NCI-H526 (cell line): ENCODE measurements around the gene FAM120A.
A peak's percentile ranks its signal among the peaks of the same experiment; 100 is the strongest.

Experiments
- DNase-seq, 2 experiments: peaks; one replicate each; lab custom pipeline; 2025; lab: John Stamatoyannopoulos, UW

The FAM120A gene

GRCh38 chr9:93557366-93558137 lies 106.1 kb downstream of the FAM120A start:
- DNase-seq, result no peak

- DNase-seq, result no peak
Observed at GRCh38 chr9:93558503-93558902, 107.0 kb downstream of the FAM120A start.

DNA sequence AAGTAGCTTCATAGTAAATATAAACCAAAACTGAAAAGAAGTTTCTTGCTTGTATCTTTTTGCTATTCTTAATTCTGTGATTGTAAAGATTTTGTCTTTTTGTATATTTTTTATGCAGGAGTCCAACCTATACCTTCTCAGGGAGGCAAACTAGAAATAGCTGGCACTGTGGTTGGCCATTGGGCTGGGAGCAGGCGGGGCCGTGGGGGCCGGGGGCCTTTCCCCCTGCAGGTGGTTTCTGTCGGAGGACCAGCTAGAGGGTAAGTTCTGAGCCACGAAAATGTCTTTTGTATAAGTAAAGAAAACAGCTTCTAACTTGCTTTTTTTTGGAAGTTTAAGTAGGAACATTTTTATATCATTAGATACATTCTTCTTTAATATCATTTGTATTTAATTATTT lies 109.5 kb downstream of the FAM120A start:
- no peak for DNase-seq

GRCh38 chr9:93562157-93562556 lies 110.7 kb downstream of the FAM120A start:
- no peak for DNase-seq

DNA sequence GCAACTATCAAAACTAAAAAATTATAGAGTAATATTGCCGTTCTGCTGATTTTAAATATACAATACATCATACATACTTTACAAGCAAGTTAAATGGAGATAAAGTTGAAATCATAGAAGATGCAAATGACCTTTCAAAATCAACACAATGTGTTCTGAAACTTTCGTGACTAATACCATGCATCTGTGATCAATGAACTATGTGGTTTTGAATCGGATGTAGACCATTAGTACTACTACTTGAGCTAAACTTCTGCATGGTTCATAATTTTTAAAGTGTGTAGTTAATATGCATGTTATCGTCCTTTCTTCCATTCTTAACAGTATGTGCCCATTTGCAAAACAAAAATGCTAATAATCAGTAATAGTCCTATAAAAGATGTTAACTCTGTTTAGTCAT lies 113.6 kb downstream of the FAM120A start:
- DNase-seq, result no peak

- peak; percentile 72 to 95 for DNase-seq
Observed at GRCh38 chr9:93566408-93567270, 115.2 kb downstream of the FAM120A start.

GRCh38 chr9:93567271-93567959 lies 115.9 kb downstream of the FAM120A start:
- DNase-seq, result no peak

DNA sequence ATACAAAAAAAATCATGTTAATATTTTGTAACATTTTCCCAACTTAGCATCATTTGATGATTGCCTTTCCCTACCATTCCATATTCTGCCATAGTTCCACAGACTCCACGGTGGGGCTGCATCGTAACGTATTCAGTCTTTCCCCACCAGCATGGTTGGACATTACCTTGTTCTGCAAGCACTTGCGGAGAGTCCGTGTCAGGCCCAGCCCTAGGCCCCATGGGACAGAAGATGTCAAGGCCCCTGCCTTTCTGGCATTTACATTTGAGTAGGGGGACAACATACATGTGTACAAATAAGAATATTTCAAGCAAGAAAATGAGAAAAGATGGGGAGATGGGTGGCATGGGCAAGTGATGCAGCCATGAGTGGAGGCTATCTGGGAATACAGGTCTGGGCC lies 116.7 kb downstream of the FAM120A start:
- no peak for DNase-seq

GRCh38 chr9:93569621-93570174 lies 118.2 kb downstream of the FAM120A start:
- DNase-seq, result no peak

DNA sequence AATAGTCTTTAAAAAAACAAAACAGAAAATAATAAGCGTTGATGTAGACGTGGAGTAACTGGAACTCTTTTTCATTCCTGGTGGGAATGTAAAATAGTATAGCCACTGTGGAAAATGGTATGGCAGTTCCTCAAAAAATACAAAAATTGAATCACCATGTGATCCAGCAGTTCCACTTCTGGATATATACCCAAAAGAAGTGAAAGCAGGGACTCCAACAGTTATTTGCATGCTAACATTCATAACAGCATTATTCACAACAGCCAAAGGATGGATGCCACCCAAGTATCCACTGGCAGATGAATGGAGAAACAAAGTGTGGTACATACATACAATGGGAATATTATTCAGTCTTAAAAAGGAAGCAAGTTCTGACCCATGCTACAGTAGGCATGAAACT lies 120.7 kb downstream of the FAM120A start:
- DNase-seq, result no peak

DNA sequence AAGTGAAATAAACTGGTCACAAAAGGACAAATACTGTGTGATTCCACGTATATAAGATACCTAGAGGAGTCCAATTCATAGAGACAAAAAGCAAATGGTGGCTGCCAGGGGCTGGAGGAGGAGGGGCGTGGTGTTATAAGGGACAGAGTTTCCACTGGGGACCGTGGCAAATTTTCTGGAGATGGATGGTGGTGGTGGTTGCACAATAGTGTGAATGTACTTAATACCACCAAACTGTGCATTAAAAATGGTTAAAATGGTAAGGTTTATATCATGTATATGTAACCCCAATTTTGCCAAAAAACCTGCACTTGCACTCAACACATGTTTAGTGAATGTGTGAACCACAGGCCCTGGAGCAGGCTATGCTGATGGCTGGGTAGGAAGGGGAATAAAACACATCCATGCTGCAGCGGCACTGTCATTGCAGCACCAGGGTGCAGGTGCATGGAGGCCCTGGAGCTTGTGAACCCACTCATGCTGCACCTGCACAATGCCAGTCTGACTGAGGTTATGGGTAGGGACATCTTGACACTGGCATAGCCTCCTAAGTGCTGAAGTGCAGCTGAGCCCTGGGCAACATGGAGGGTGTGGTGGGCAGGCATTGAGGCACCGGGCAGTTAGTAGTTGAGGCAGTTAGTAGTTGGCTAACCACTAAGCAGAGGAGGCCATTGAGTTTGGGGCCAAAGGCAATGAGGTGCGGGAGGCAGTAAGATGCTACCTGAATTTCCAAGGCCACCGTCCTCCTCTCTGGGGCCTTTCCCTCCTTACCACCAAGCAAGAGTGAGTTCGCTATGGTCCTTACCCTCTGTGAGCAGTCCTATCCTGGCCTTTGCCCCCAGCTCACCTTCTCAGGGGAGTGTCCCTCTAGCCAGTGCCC lies 121.4 kb downstream of the FAM120A start:
- DNase-seq, result no peak

- no peak for DNase-seq
Observed at GRCh38 chr9:93573516-93573828, 122.0 kb downstream of the FAM120A start.

- DNase-seq, result no peak
Observed at GRCh38 chr9:93574091-93574899, 122.8 kb downstream of the FAM120A start.

- no peak for DNase-seq
Observed at GRCh38 chr9:93574900-93575795, 123.7 kb downstream of the FAM120A start.

DNA sequence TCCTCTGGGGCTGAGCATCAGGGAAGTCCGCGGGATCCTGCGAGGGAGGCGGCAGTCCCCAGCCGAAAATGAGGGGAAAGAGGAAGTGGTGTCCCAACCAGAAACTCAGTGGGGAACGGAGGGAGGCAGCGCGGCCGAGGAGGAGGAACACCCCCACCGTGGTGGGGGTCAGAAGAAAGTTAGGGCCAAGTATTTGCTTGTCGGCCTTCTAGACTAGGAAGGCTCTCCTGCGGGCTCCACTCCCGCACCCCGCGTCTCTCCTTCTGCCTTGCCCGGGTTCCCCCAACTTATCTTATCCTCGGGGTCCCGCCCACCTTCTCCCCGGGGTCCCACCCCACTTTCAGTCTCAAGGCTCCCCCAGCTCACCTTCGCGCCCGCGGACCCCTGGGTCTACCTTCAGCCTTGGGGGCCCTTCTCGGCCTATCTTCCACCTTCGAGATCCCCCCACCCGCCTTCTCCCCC lies 124.3 kb downstream of the FAM120A start:
- peak in 1 of 2 experiments; percentile 52 for DNase-seq

DNA sequence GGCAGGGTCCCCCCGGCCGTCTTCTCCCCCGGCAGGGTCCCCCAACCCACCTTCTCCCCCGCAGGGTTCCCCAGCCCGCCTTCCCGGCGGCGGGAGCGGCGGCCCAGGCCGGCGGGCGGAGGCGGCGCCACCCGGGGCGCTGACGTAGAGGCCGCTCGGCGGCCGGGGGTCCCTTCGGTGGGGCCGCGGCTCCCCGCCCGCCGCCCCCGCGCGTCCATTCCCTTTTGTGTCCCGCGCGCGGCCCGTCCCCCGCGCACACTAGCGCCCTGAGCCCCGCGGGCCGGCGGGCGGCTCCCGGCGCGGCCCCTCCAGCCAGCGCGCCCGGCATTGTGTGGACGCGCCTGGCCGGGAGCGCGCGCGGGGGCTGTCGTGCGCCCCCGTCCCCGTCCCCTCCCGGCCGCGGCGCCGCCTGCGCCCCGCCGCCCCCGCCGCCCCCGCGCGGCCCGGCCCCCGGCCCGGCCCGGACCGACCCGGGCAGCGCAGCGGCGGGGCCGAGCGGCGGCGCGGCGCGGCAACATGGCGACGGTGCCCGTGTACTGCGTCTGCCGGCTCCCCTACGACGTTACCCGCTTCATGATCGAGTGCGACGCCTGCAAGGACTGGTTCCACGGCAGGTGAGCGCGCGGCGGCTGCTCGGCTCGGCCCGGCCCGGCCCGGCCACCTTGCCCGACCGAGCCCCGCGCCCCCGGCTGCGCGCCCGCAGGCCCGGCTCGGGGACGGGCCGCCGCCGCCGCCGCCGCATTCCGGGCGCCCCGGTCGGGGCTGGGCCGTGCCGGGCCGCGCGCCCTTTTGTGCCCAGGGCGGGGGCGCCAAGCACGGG lies 125.0 kb downstream of the FAM120A start, which contains the start of gene PHF2:
TSS of gene PHF2 (plus strand) at position 327 of the 820 bp plus-strand sequence. CDS start at position 517, 190 bp downstream.
- DNase-seq, result peak in 1 of 2 experiments; percentile 38

DNA sequence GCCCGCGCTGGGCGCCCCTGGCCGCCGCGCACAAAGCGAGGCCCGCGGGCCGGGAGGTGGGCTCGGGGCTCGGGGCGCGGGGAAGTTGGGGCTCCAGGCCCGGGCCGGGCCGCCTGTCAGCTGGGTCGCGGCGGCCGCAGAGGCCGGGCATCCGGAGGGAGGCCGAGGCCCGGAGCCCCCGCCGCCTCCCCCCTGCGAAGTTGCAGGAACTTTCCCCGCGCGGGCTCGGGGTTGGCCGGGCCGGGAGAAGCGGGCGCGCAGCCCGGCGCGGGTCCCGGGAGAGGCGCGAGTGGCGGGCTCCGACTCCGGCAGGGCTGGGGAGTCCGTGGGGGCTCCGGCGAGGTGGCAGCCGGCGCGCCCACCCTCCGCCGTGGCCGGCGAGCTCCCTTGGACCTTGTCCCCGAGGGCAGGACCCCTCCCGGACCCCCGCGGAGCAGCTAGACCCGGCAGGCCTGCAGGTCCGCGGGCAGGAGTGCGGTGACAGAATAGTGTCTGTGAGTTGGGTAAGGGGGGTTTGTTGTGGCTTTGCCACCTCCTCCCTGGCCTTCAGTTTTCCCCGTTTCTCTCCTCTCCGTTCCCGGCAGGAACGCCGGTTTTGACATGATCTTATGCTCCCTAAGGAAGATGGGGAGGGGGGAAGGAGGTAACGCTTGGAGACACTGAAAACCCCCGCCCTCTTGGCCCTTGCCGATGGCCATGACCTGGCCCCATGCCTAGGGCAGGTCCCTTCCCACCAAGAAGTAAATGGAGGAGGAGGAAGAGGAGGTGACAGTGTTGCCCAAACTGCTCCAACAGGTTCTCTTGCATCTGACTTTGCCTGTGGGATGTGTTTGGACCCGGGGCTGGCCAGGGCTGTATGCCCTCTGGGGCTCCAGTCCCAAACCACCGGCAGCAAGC lies 125.8 kb downstream of the FAM120A start:
- DNase-seq, result peak in 1 of 2 experiments; percentile 38
